GM19438 (cell line): Measurements from ENCODE around the gene FGF3.

ENCODE experiments used
- ATAC-seq: cut with Tn5 transposase; IDR thresholded peaks from one replicate; pipeline ENCODE4 v1.9.1; 2021; ENCODE audit warnings: low read depth; ENCODE audit not compliant: unreplicated experiment

FGF3 gene

GRCh38 chr11:69848201-69848600, 29.0 kb upstream of the FGF3 start:
- ATAC-seq = no peak

GRCh38 chr11:69844396-69844795, 25.2 kb upstream of the FGF3 start:
- no peak for ATAC-seq

GRCh38 chr11:69843529-69843921, 24.3 kb upstream of the FGF3 start:
- no peak for ATAC-seq

- no peak for ATAC-seq
Measured at GRCh38 chr11:69842746-69843528, 23.7 kb upstream of the FGF3 start.

GRCh38 chr11:69841859-69842698, 22.9 kb upstream of the FGF3 start:
- ATAC-seq = no peak

GRCh38 chr11:69841170-69841858, 22.1 kb upstream of the FGF3 start:
- ATAC-seq = no peak

- no peak for ATAC-seq
Measured at GRCh38 chr11:69840371-69841169, 21.4 kb upstream of the FGF3 start.

- no peak for ATAC-seq
Measured at GRCh38 chr11:69839516-69839915, 20.3 kb upstream of the FGF3 start.

- no peak for ATAC-seq
Measured at GRCh38 chr11:69837791-69838190, 18.6 kb upstream of the FGF3 start.

GRCh38 chr11:69836401-69836800, 17.2 kb upstream of the FGF3 start:
- ATAC-seq = no peak

- ATAC-seq = no peak
Measured at GRCh38 chr11:69834811-69835800, 15.9 kb upstream of the FGF3 start.

GRCh38 chr11:69834251-69834650, 15.0 kb upstream of the FGF3 start:
- ATAC-seq = no peak

- ATAC-seq = no peak
Measured at GRCh38 chr11:69832561-69833413, 13.6 kb upstream of the FGF3 start.

GRCh38 chr11:69831985-69832384, 12.8 kb upstream of the FGF3 start:
- no peak for ATAC-seq

- ATAC-seq = no peak
Measured at GRCh38 chr11:69830086-69830485, 10.9 kb upstream of the FGF3 start.

GRCh38 chr11:69828971-69829344, 9.7 kb upstream of the FGF3 start:
- ATAC-seq = no peak

- ATAC-seq = no peak
Measured at GRCh38 chr11:69828276-69828970, 9.2 kb upstream of the FGF3 start.

GRCh38 chr11:69826773-69827172, 7.6 kb upstream of the FGF3 start:
- ATAC-seq = no peak
